Measurements from ENCODE around the gene RMND5B. TPM values are rescaled to one million over a fixed set of nuclear protein-coding genes. Genes with fewer than 3 reads are reported as not detected.
"Not testable (repeated sequence)": the region's sequence is repeated elsewhere in the genome, so short reads cannot be mapped to it uniquely, and the experiment has no call there.

RMND5B gene
- polyA plus RNA-seq, 1 donor from 2014 or later = 37.3 TPM

DNA sequence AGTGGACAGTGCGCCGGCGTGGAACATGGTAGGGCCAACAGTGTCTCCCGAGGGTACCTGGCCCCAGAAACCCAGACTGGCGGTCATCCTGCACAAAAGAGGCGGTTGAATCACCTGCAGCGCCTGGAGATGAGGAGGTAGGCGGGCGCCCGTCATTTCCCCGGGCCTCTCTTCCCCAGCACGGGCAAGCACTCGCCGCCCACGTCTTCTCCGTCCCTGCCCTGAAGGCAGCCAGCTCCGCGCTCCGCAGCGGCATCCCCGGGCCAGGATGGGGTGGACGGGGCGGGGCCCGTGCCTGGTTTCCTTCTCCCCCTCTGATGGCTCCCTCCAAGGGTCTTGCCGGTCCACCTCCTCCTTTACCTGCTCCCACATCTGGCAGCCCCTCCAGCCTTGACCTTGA lies 44.5 kb upstream of the RMND5B start:
- Histone ChIP-seq H3K9ac (ENCODE audit: low read length) (no peak overlapping the region), H4K20me1 (ENCODE audit: insufficient read depth) (no peaks in the 10 kb centered on the region), H3K4me3 (ENCODE audit: low read length) (no peak overlapping the region), H3K4me2 (ENCODE audit: low read length) (no peak overlapping the region), H3K79me2 (replicated peaks; ENCODE audit: insufficient read depth, low read length) (no peaks in the 10 kb centered on the region), H3K9me2 (ENCODE audit: insufficient read depth, low read length) (no peaks in the 10 kb centered on the region), H3F3A (ENCODE audit: insufficient read depth, low read length, poor library complexity, severe bottlenecking) (no peaks in the 10 kb centered on the region), H3K27ac (ENCODE audit: low read length) (no peak overlapping the region), H3K36me3 (ENCODE audit: insufficient read depth, low read length) (no peaks in the 10 kb centered on the region), H3K27me3 (ENCODE audit: insufficient read depth, low read depth, low read length) (no peaks in the 10 kb centered on the region), H2AFZ (ENCODE audit: low read depth, low read length) (no peak overlapping the region), H3K9me3 (ENCODE audit: low read length) (no peaks in the 10 kb centered on the region)
- TF ChIP-seq MXI1 (conservative IDR thresholded peaks at IDR 0.05; ENCODE audit: poor library complexity, severe bottlenecking) (no peak), RAD21 (conservative IDR thresholded peaks at IDR 0.05) (no peak), EZH2 (IDR thresholded peaks at IDR 0.05; ENCODE audit: borderline replicate concordance, insufficient read depth, low read length, poor library complexity, severe bottlenecking) (no peak), POLR2AphosphoS5 (IDR thresholded peaks at IDR 0.05) (no peak), TAF1 (IDR thresholded peaks at IDR 0.05; ENCODE audit: low read depth) (no peak), SMC3 (conservative IDR thresholded peaks at IDR 0.05; ENCODE audit: poor library complexity) (no peak), EP300 (conservative IDR thresholded peaks at IDR 0.05; ENCODE audit: poor library complexity, severe bottlenecking) (no peak)
- TF ChIP-seq, protein P1, sequence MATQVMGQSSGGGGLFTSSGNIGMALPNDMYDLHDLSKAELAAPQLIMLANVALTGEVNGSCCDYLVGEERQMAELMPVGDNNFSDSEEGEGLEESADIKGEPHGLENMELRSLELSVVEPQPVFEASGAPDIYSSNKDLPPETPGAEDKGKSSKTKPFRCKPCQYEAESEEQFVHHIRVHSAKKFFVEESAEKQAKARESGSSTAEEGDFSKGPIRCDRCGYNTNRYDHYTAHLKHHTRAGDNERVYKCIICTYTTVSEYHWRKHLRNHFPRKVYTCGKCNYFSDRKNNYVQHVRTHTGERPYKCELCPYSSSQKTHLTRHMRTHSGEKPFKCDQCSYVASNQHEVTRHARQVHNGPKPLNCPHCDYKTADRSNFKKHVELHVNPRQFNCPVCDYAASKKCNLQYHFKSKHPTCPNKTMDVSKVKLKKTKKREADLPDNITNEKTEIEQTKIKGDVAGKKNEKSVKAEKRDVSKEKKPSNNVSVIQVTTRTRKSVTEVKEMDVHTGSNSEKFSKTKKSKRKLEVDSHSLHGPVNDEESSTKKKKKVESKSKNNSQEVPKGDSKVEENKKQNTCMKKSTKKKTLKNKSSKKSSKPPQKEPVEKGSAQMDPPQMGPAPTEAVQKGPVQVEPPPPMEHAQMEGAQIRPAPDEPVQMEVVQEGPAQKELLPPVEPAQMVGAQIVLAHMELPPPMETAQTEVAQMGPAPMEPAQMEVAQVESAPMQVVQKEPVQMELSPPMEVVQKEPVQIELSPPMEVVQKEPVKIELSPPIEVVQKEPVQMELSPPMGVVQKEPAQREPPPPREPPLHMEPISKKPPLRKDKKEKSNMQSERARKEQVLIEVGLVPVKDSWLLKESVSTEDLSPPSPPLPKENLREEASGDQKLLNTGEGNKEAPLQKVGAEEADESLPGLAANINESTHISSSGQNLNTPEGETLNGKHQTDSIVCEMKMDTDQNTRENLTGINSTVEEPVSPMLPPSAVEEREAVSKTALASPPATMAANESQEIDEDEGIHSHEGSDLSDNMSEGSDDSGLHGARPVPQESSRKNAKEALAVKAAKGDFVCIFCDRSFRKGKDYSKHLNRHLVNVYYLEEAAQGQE (IDR thresholded peaks at IDR 0.05; ENCODE audit: borderline replicate concordance) = no peak
- TF ChIP-seq, protein P2, sequence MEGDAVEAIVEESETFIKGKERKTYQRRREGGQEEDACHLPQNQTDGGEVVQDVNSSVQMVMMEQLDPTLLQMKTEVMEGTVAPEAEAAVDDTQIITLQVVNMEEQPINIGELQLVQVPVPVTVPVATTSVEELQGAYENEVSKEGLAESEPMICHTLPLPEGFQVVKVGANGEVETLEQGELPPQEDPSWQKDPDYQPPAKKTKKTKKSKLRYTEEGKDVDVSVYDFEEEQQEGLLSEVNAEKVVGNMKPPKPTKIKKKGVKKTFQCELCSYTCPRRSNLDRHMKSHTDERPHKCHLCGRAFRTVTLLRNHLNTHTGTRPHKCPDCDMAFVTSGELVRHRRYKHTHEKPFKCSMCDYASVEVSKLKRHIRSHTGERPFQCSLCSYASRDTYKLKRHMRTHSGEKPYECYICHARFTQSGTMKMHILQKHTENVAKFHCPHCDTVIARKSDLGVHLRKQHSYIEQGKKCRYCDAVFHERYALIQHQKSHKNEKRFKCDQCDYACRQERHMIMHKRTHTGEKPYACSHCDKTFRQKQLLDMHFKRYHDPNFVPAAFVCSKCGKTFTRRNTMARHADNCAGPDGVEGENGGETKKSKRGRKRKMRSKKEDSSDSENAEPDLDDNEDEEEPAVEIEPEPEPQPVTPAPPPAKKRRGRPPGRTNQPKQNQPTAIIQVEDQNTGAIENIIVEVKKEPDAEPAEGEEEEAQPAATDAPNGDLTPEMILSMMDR (IDR thresholded peaks at IDR 0.05; ENCODE audit: poor library complexity, severe bottlenecking) = no peak

DNA sequence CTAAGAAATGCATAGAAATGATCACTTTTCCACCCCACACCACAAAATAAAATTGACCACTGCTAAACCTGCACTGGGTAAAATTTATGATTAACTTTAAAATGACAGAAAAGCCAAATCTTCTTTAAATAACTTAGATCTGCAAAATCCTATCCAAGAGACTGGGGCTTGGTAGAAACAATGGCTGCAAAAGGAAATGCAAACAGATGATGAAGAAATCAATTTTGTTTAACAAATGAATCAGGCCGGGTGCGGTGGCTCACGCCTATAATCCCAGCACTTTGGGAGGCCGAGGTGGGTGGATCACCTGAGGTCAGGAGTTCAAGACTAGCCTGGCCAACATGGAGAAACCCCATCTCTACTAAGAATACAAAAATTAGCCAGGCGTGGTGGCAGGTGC lies 43.6 kb upstream of the RMND5B start:
- H3K4me2 ChIP-seq (ENCODE audit: low read length); H3F3A ChIP-seq (ENCODE audit: insufficient read depth, low read length, poor library complexity, severe bottlenecking); H3K9me3 ChIP-seq (ENCODE audit: low read length); H2AFZ ChIP-seq (ENCODE audit: low read depth, low read length); H3K9ac ChIP-seq (ENCODE audit: low read length); H3K27ac ChIP-seq (ENCODE audit: low read length); H3K79me2 ChIP-seq (replicated peaks; ENCODE audit: insufficient read depth, low read length); H3K9me2 ChIP-seq (ENCODE audit: insufficient read depth, low read length); H3K36me3 ChIP-seq (ENCODE audit: insufficient read depth, low read length); H3K27me3 ChIP-seq (ENCODE audit: insufficient read depth, low read depth, low read length); H3K4me3 ChIP-seq (ENCODE audit: low read length); H4K20me1 ChIP-seq (ENCODE audit: insufficient read depth): not testable (repeated sequence)

DNA sequence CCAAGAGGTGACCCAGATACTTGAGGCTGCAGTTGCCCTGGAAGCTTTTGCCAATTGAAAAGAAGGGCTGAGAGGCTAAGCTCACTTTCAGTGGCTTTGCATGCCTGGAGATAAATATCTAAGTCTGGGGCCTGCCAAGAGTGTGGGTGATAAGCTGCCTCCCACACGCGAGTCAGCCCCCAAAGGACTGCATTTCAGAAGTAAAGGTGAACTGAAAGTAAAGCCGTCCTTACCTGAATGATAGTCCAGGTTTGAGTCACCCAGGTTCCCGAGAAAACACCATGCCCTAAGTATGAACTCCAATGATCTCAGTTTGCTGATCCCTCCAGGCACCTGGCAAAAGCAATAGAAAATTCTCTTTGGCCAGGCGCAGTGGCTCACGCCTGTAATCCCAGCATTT lies 40.0 kb upstream of the RMND5B start:
- TF ChIP-seq POLR2AphosphoS5 (IDR thresholded peaks at IDR 0.05) (no peak), MXI1 (conservative IDR thresholded peaks at IDR 0.05; ENCODE audit: poor library complexity, severe bottlenecking) (no peak), RAD21 (conservative IDR thresholded peaks at IDR 0.05) (no peak), TAF1 (IDR thresholded peaks at IDR 0.05; ENCODE audit: low read depth) (no peak), EZH2 (IDR thresholded peaks at IDR 0.05; ENCODE audit: borderline replicate concordance, insufficient read depth, low read length, poor library complexity, severe bottlenecking) (no peak), EP300 (conservative IDR thresholded peaks at IDR 0.05; ENCODE audit: poor library complexity, severe bottlenecking) (no peak), SMC3 (conservative IDR thresholded peaks at IDR 0.05; ENCODE audit: poor library complexity) (no peak)
- TF ChIP-seq, protein P2 (IDR thresholded peaks at IDR 0.05; ENCODE audit: poor library complexity, severe bottlenecking) = no peak
- TF ChIP-seq, protein P1 (IDR thresholded peaks at IDR 0.05; ENCODE audit: borderline replicate concordance) = no peak
- Histone ChIP-seq H3K9me2 (ENCODE audit: insufficient read depth, low read length) (no peaks in the 10 kb centered on the region), H3K9ac (ENCODE audit: low read length) (no peak overlapping the region), H3K79me2 (replicated peaks; ENCODE audit: insufficient read depth, low read length) (no peaks in the 10 kb centered on the region), H2AFZ (ENCODE audit: low read depth, low read length) (no peak overlapping the region), H3K36me3 (ENCODE audit: insufficient read depth, low read length) (no peaks in the 10 kb centered on the region), H3F3A (ENCODE audit: insufficient read depth, low read length, poor library complexity, severe bottlenecking) (no peaks in the 10 kb centered on the region), H3K4me3 (ENCODE audit: low read length) (no peak overlapping the region), H3K27ac (ENCODE audit: low read length) (no peak overlapping the region), H3K9me3 (ENCODE audit: low read length) (no peaks in the 10 kb centered on the region), H3K27me3 (ENCODE audit: insufficient read depth, low read depth, low read length) (no peaks in the 10 kb centered on the region), H4K20me1 (ENCODE audit: insufficient read depth) (no peaks in the 10 kb centered on the region), H3K4me2 (ENCODE audit: low read length) (no peak overlapping the region)

Measured in neural cell (in vitro differentiated cells).